ENCODE data around the gene GGCT.
"Not testable (repeated sequence)": the region's sequence is repeated elsewhere in the genome, so short reads cannot be mapped to it uniquely, and the experiment has no call there.

DNA sequence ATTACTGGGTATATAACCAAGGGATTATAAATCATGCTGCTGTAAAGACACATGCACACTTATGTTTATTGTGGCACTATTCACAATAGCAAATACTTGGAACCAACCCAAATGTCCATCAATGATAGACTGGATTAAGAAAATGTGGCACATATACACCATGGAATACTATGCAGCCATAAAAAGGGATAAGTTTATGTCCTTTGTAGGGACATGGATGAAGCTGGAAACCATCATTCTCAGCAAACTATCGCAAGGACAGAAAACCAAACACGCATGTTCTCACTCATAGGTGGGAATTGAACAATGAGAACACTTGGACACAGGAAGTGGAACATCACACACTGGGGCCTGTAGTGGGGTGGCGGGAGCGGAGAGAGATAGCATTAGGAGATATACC is 38.5 kb upstream of the GGCT start:
- not testable (repeated sequence) for TF ChIP-seq CTCF (IDR thresholded peaks at IDR 0.05); POLR2AphosphoS5 (IDR thresholded peaks at IDR 0.05); EP300 (IDR thresholded peaks at IDR 0.05); POLR2A (IDR thresholded peaks at IDR 0.05; ENCODE audit: low read depth)
